Cardiac muscle cell (in vitro differentiated cells and primary cell): ENCODE data around the gene IWS1. TPM values are rescaled to one million over a fixed set of nuclear protein-coding genes. Genes with fewer than 3 reads are reported as not detected.

Source experiments
- DNase-seq, 2 donors: peaks; one replicate each; pipeline versions ENCODE4 v3.0.0 to v3.0.0-alpha.2; 2010 to 2017; ENCODE audit warnings: low read depth in 1 of 2, low spot score in 1 of 2
- H3K27ac ChIP-seq: fragments of 200-600 bp; sonication (generic); 2 replicates; pipeline ENCODE4 v1.5.1; 2016
- H3K27me3 ChIP-seq: fragments of 200-600 bp; sonication (generic); 2 replicates; pipeline ENCODE4 v1.6.0; 2016; ENCODE audit warnings: control low read depth
- H3K36me3 ChIP-seq: fragments of 200-600 bp; sonication (generic); 2 replicates; pipeline ENCODE4 v1.5.1; 2016; ENCODE audit warnings: control low read depth
- H3K4me1 ChIP-seq: fragments of 200-600 bp; sonication (generic); 2 replicates; pipeline ENCODE4 v1.8.1; 2017; ENCODE audit warnings: low read depth, mild to moderate bottlenecking, mixed run types
- H3K4me3 ChIP-seq: fragments of 200-600 bp; sonication (generic); 2 replicates; pipeline ENCODE4 v1.5.1; 2016; ENCODE audit warnings: mild to moderate bottlenecking
- H3K9me3 ChIP-seq: fragments of 200-600 bp; sonication (generic); 2 replicates; pipeline ENCODE4 v1.5.1; 2017; ENCODE audit warnings: low read depth, mild to moderate bottlenecking, control low read depth
- polyA plus RNA-seq: library from polyadenylated mRNA; unstranded; fragments of >200 nt; fragmentation: Nextera tagmentation; extraction: Ambion mirVana; gene quantifications from 2 replicates; pipeline ENCODE4 v1.2.1, GENCODE V29; 2016
- total RNA-seq: library from RNA; depleted of rRNA; stranded (reverse); fragments of >200 nt; gene quantifications from 2 replicates; pipeline ENCODE4 v1.2.3, GENCODE V29; 2016
- TF ChIP-seq, protein P1 (sequence below): IDR thresholded peaks from 2 replicates; pipeline ENCODE4 v1.5.1; 2012; ENCODE audit warnings: low read depth, mild to moderate bottlenecking, low read length

IWS1 gene
- total and polyA plus RNA-seq, 2 experiments from 2014 or later = 52.4 to 55.6 TPM

DNA sequence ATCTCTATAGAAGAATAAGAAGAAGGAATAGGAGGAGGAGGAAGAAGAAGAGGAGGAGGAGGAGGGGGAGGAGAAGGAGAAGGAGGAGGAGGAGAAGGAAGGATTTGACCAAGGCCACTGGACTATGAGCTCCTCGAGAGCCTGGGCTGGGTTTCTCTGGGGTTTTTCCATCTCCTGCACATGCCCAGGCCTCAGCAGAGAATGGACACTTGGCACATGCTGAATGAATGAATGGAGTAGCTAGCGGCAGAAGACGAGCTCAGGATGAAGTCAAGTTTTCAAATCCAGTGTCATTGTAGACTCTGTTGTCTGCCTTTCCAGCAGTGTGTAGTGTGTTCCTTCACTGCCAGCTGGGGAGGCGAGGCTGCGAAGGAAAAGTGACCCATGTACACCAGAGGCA lies 11.4 kb upstream of the IWS1 start:
- no peak overlapping the region for H3K4me3 ChIP-seq
- DNase-seq = no peak
- no peaks in the 10 kb centered on the region for H3K4me1 ChIP-seq
- no peak overlapping the region for H3K27ac ChIP-seq
- peaks cover 2% of the 10 kb centered on the region for H3K27me3 ChIP-seq
- H3K9me3 ChIP-seq = no peaks in the 10 kb centered on the region
- TF ChIP-seq, protein P1, sequence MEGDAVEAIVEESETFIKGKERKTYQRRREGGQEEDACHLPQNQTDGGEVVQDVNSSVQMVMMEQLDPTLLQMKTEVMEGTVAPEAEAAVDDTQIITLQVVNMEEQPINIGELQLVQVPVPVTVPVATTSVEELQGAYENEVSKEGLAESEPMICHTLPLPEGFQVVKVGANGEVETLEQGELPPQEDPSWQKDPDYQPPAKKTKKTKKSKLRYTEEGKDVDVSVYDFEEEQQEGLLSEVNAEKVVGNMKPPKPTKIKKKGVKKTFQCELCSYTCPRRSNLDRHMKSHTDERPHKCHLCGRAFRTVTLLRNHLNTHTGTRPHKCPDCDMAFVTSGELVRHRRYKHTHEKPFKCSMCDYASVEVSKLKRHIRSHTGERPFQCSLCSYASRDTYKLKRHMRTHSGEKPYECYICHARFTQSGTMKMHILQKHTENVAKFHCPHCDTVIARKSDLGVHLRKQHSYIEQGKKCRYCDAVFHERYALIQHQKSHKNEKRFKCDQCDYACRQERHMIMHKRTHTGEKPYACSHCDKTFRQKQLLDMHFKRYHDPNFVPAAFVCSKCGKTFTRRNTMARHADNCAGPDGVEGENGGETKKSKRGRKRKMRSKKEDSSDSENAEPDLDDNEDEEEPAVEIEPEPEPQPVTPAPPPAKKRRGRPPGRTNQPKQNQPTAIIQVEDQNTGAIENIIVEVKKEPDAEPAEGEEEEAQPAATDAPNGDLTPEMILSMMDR = no peak
- no peaks in the 10 kb centered on the region for H3K36me3 ChIP-seq

DNA sequence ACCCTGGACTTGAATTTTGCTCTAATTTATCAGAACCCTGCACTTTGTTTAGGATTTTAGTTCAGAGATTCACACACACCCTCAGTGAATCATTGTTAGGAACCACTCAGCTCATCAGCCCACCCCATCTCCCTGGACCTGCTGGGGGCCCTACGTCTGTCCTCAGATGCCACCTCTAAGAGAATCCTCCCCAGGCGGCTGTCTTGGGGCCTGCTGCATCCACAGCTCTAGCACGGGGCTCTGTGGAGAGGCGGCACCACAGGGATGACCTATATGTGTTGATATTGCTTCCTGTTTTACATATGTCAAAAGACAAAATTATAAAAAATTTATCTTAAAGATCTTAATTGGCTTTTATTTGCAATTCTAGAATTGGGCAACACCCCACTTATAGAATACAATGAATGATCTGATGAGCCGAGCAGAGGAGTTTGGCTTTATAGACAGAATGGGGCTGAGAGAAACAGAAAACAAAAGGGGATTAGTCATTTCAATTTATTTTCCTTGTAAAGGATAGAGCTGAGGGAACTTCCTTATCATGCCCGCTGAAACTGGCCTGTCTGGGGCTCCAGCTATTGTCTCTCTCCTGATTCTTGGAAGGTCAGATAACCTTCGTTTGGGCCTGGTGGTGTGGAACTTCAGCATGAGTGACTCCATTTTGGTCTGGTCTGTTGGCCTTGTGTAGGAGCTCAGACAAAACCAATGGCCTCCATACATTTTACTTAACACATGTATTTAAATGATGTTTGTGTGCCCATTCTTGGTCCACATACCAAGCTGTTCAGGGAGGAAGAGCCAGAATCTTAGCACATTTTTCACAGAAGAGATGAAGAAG lies 10.6 kb upstream of the IWS1 start:
- TF ChIP-seq, protein P1 = no peak
- peaks cover 2% of the 10 kb centered on the region for H3K27me3 ChIP-seq
- H3K36me3 ChIP-seq = no peaks in the 10 kb centered on the region
- no peak overlapping the region for H3K27ac ChIP-seq
- no peak overlapping the region for H3K4me3 ChIP-seq
- H3K4me1 ChIP-seq = no peaks in the 10 kb centered on the region
- no peak for DNase-seq
- no peaks in the 10 kb centered on the region for H3K9me3 ChIP-seq

GRCh38 chr2:127535918-127536317 lies 9.6 kb upstream of the IWS1 start:
- no peak overlapping the region for H3K4me3 ChIP-seq

DNA sequence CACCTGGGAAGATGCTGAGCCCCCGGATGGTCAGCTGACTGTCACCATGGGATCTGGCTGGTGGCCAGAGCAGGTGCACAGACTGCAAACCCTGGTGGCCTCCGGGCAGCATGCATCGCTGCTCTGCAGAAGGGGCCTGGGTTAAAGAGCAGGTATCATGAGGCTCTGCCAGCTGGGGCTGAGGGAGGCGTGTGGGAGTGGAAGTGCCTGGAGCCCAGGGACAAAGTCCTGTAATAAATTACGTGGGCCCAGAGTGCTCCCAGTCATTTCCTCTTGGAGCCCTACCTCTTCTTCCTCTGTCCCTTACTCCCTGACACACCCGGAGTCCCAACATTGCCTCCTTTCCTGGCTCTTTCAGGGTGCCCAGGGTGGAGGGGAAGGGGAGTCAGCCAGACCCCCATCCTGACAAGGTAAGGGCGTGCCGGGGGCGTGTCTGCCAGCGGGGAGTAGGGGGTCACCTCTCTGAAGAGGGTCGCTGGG lies 9.2 kb upstream of the IWS1 start, which contains the start of gene MYO7B:
TSS of gene MYO7B (plus strand) at position 262 of the 480 bp plus-strand sequence. CDS start 24,040 bp downstream, outside the sequence.
- peaks cover 2% of the 10 kb centered on the region for H3K27me3 ChIP-seq
- H3K36me3 ChIP-seq = no peaks in the 10 kb centered on the region
- TF ChIP-seq, protein P1 = no peak
- no peak for DNase-seq
- no peak within 1 kb of the TSS for H3K27ac ChIP-seq
- H3K9me3 ChIP-seq = no peaks in the 10 kb centered on the region
- no peak within 1 kb of the TSS for H3K4me3 ChIP-seq
- no peaks in the 10 kb centered on the region for H3K4me1 ChIP-seq

More at GRCh38 chr2:127535918-127536317, 9.6 kb upstream of the IWS1 start:
- no peaks in the 10 kb centered on the region for H3K36me3 ChIP-seq
- TF ChIP-seq, protein P1 = no peak
- no peaks in the 10 kb centered on the region for H3K9me3 ChIP-seq
- DNase-seq = no peak
- H3K4me1 ChIP-seq = no peaks in the 10 kb centered on the region
- peaks cover 2% of the 10 kb centered on the region for H3K27me3 ChIP-seq
- H3K27ac ChIP-seq = no peak overlapping the region

DNA sequence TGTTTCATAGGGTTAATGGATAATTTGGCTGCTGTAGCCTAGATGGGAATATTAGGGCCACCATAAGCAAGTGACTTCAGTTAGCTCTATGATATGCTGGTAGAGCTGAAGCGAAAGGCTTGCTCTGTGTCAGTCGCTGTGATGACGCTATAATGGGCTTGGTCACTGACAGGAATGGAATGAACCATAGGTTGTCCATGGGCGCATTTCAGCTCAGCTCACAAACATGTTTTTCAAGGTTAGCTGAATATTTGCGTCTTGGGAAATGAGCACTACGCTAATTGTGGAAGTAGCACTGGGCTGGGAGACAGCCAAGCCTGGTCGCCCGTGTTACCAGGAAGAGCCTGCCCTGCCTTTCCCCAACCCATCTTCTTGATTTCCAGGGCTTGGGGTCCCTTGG lies 6.0 kb upstream of the IWS1 start:
- H3K27me3 ChIP-seq = peaks cover 2% of the 10 kb centered on the region
- H3K27ac ChIP-seq = no peak overlapping the region
- no peak overlapping the region for H3K4me3 ChIP-seq
- no peaks in the 10 kb centered on the region for H3K36me3 ChIP-seq
- H3K4me1 ChIP-seq = peaks cover 3% of the 10 kb centered on the region
- DNase-seq = no peak
- no peaks in the 10 kb centered on the region for H3K9me3 ChIP-seq
- TF ChIP-seq, protein P1 = no peak
